ENCODE measurements around the gene COCH. TPM values are rescaled to one million over a fixed set of nuclear protein-coding genes. Genes with fewer than 3 reads are reported as not detected.

COCH gene
- 4.2 TPM for total RNA-seq
- 1.5 TPM for polyA plus RNA-seq

- WGBS, result 5% methylated on average over 99 of the region's 99 CpGs
- Histone ChIP-seq H3K4me1 (ENCODE audit: insufficient read depth) (no peaks in the 10 kb centered on the region), H3K27ac (ENCODE audit: low read depth) (no peak within 1 kb of the TSS), H3K36me3 (ENCODE audit: insufficient read depth) (no peaks in the 10 kb centered on the region), H3K4me3 (ENCODE audit: low read depth, low read length) (peak within 1 kb of the TSS; percentile 58)
- no peak for DNase-seq (ENCODE audit: extremely low spot score)
Observed at GRCh38 chr14:30874120-30874998, at the start of gene COCH. COCH (plus strand) TSS chr14:30874559; CDS start chr14:30874939, 380 bp downstream.

- Histone ChIP-seq H3K4me3 (ENCODE audit: low read depth, low read length) (no peak overlapping the region), H3K4me1 (ENCODE audit: insufficient read depth) (no peaks in the 10 kb centered on the region), H3K27ac (ENCODE audit: low read depth) (no peak overlapping the region), H3K36me3 (ENCODE audit: insufficient read depth) (no peaks in the 10 kb centered on the region)
- no peak for DNase-seq (ENCODE audit: extremely low spot score)
- 91% methylated on average over 1 of the region's 1 CpG for WGBS
Observed at GRCh38 chr14:30826070-30826469, 48.3 kb upstream of the COCH start.

DNA sequence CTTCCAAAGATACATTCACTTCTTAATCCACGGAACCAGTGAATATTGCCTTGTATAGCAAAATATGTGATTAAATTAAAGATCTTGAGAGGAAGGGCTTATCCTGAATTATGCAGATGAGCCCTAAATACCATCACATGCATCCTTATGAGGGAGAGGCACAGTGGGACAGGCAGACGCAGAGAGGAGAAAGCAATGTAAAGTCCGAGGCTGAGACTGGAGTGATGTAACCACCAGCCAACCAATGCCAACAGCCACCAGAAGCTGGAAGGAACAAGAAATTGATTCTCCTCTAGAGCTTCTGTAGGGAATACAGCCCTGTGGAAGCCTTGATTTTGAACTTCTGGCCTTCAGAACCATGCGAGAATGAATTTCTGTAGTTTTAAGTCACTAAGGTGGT, 44.5 kb upstream of the COCH start:
- Histone ChIP-seq H3K27ac (ENCODE audit: low read depth) (no peak overlapping the region), H3K4me1 (ENCODE audit: insufficient read depth) (no peaks in the 10 kb centered on the region), H3K36me3 (ENCODE audit: insufficient read depth) (no peaks in the 10 kb centered on the region), H3K4me3 (ENCODE audit: low read depth, low read length) (no peak overlapping the region)
- WGBS, result 82% methylated on average over 4 of the region's 4 CpGs
- no peak for DNase-seq (ENCODE audit: extremely low spot score)

- H3K36me3 ChIP-seq (ENCODE audit: insufficient read depth), result no peaks in the 10 kb centered on the region
- H3K4me3 ChIP-seq (ENCODE audit: low read depth, low read length), result no peak overlapping the region
- no peak for DNase-seq (ENCODE audit: extremely low spot score)
- no peaks in the 10 kb centered on the region for H3K4me1 ChIP-seq (ENCODE audit: insufficient read depth)
- H3K27ac ChIP-seq (ENCODE audit: low read depth), result no peak overlapping the region
Observed at GRCh38 chr14:30834353-30834752, 40.0 kb upstream of the COCH start.

GRCh38 chr14:30838351-30838750, 36.0 kb upstream of the COCH start:
- no peak overlapping the region for H3K27ac ChIP-seq (ENCODE audit: low read depth)
- WGBS, result 72% methylated on average over 2 of the region's 2 CpGs
- H3K36me3 ChIP-seq (ENCODE audit: insufficient read depth), result no peaks in the 10 kb centered on the region
- H3K4me1 ChIP-seq (ENCODE audit: insufficient read depth), result no peaks in the 10 kb centered on the region
- H3K4me3 ChIP-seq (ENCODE audit: low read depth, low read length), result no peak overlapping the region
- DNase-seq (ENCODE audit: extremely low spot score), result no peak

DNA sequence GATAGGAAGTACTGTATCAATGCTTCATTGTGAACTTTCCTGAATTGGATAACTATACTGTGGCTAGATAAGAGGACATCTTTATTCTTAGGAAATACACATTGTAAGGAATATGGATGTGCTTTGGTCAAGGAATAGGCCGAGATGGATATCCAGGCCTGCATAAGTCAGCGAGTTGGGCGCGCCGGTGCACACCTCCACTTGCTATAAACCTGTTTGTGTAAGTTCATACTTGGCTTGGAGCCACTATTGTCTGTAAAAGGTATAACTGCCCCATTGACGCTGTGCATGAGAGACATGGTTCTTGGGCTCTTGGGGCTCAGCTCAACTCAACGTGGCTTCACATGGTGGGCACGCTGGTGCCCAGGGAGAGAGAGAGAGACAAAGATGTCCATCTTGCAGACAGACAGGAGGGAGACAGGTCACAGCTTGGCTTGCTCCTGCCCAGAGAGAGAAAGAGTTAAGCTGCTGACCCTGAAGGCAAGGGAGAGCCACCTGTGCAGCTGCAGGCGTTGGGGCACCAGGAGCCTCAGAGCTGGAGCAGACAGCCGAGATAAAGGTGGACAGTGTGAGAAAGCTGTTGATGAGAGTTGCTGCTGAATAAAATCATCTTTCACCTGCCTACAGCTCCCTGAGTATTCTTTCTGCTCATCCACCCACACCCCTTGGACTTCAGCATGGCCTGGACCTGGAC, 34.1 kb upstream of the COCH start:
- DNase-seq (ENCODE audit: extremely low spot score), result no peak
- H3K27ac ChIP-seq (ENCODE audit: low read depth), result no peak overlapping the region

DNA sequence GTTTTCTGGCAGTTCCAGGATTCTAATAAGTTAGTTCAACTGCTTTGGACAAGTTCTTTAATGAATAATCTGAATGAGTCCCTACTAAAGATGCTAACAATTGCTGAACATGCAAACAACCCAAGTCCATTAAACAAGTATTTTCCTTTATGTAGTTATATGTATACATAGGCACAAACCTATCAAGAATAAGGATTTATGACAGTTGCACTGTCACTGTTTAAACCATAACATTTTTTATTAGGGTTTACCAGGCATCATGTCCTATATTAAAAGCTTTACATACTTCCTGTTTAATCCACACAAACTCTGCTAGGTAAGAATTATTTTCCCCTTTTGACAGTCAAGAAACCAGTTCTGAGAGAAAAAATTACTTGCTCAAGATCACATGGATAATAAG, 31.9 kb upstream of the COCH start:
- no peaks in the 10 kb centered on the region for H3K36me3 ChIP-seq (ENCODE audit: insufficient read depth)
- H3K4me1 ChIP-seq (ENCODE audit: insufficient read depth), result no peaks in the 10 kb centered on the region
- DNase-seq (ENCODE audit: extremely low spot score), result no peak
- no peak overlapping the region for H3K27ac ChIP-seq (ENCODE audit: low read depth)
- H3K4me3 ChIP-seq (ENCODE audit: low read depth, low read length), result no peak overlapping the region

More for the DNA sequence above, 34.1 kb upstream of the COCH start:
- Histone ChIP-seq H3K4me3 (ENCODE audit: low read depth, low read length) (no peak overlapping the region), H3K4me1 (ENCODE audit: insufficient read depth) (no peaks in the 10 kb centered on the region), H3K36me3 (ENCODE audit: insufficient read depth) (no peaks in the 10 kb centered on the region)
- WGBS, result 84% methylated on average over 10 of the region's 10 CpGs

GRCh38 chr14:30848449-30849240, 25.7 kb upstream of the COCH start:
- DNase-seq (ENCODE audit: extremely low spot score), result no peak
- 89% methylated on average over 4 of the region's 4 CpGs for WGBS
- no peaks in the 10 kb centered on the region for H3K4me1 ChIP-seq (ENCODE audit: insufficient read depth)
- no peak overlapping the region for H3K4me3 ChIP-seq (ENCODE audit: low read depth, low read length)
- H3K36me3 ChIP-seq (ENCODE audit: insufficient read depth), result no peaks in the 10 kb centered on the region
- H3K27ac ChIP-seq (ENCODE audit: low read depth), result no peak overlapping the region

- DNase-seq (ENCODE audit: extremely low spot score), result no peak
- Histone ChIP-seq H3K4me1 (ENCODE audit: insufficient read depth) (no peaks in the 10 kb centered on the region), H3K36me3 (ENCODE audit: insufficient read depth) (no peaks in the 10 kb centered on the region), H3K27ac (ENCODE audit: low read depth) (no peak overlapping the region), H3K4me3 (ENCODE audit: low read depth, low read length) (no peak overlapping the region)
- 91% methylated on average over 1 of the region's 1 CpG for WGBS
Observed at GRCh38 chr14:30849354-30849753, 25.0 kb upstream of the COCH start.

DNA sequence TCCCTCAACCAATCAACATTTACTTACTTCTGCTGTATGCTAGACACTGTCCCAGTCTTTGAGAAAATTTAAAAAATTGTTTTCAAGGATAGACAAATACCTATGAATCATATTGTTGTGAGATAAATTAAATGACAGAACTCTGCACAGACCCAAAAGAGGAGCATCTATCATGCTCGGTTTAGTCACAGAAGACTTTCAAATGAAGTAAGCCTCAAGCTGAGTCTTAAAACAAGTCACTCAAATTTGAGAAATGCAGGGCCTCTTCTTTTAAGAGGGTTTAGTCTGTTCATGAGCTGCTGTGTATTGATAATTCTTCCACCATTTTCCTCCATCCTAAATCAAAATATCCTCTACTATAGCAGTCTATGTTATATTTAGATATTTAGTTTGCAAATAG, 24.4 kb upstream of the COCH start:
- H3K4me1 ChIP-seq (ENCODE audit: insufficient read depth), result no peaks in the 10 kb centered on the region
- H3K36me3 ChIP-seq (ENCODE audit: insufficient read depth), result no peaks in the 10 kb centered on the region
- WGBS, result 88% methylated on average over 1 of the region's 1 CpG
- no peak overlapping the region for H3K4me3 ChIP-seq (ENCODE audit: low read depth, low read length)
- no peak overlapping the region for H3K27ac ChIP-seq (ENCODE audit: low read depth)
- DNase-seq (ENCODE audit: extremely low spot score), result no peak

DNA sequence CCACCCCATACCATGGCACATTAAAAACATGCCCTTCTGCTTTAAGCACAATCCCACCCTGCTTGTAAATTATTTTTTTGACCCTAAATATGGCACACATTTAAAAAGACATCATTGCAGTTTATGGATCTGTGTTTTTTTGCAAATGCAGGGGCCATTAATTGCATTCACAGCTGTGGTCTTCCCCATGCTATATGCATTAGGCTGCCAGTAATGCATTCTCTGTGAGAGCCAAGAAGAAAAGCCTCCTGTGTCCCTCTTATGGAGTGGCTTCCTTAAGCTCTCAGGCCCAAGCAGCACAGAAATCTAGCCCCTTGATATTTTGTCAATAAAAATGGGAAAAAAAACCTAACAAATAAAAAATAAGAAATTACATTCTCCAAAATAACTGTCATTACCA, 20.4 kb upstream of the COCH start:
- Histone ChIP-seq H3K4me1 (ENCODE audit: insufficient read depth) (no peaks in the 10 kb centered on the region), H3K27ac (ENCODE audit: low read depth) (no peak overlapping the region), H3K4me3 (ENCODE audit: low read depth, low read length) (no peak overlapping the region), H3K36me3 (ENCODE audit: insufficient read depth) (no peaks in the 10 kb centered on the region)
- no peak for DNase-seq (ENCODE audit: extremely low spot score)

GRCh38 chr14:30854492-30854891, 19.9 kb upstream of the COCH start:
- H3K4me1 ChIP-seq (ENCODE audit: insufficient read depth), result no peaks in the 10 kb centered on the region
- H3K4me3 ChIP-seq (ENCODE audit: low read depth, low read length), result no peak overlapping the region
- no peak for DNase-seq (ENCODE audit: extremely low spot score)
- H3K36me3 ChIP-seq (ENCODE audit: insufficient read depth), result no peaks in the 10 kb centered on the region
- no peak overlapping the region for H3K27ac ChIP-seq (ENCODE audit: low read depth)

- no peak for DNase-seq (ENCODE audit: extremely low spot score)
- no peak overlapping the region for H3K4me3 ChIP-seq (ENCODE audit: low read depth, low read length)
- no peaks in the 10 kb centered on the region for H3K4me1 ChIP-seq (ENCODE audit: insufficient read depth)
- H3K36me3 ChIP-seq (ENCODE audit: insufficient read depth), result no peaks in the 10 kb centered on the region
- 89% methylated on average over 6 of the region's 6 CpGs for WGBS
- H3K27ac ChIP-seq (ENCODE audit: low read depth), result no peak overlapping the region
Observed at GRCh38 chr14:30855345-30856037, 18.9 kb upstream of the COCH start.
